ENCODE measurements around the gene CASK. TPM values are rescaled to one million over a fixed set of nuclear protein-coding genes. Genes with fewer than 3 reads are reported as not detected.

CASK gene
- total RNA-seq, 1 experiment from 2014 or later, result 163 TPM

DNA sequence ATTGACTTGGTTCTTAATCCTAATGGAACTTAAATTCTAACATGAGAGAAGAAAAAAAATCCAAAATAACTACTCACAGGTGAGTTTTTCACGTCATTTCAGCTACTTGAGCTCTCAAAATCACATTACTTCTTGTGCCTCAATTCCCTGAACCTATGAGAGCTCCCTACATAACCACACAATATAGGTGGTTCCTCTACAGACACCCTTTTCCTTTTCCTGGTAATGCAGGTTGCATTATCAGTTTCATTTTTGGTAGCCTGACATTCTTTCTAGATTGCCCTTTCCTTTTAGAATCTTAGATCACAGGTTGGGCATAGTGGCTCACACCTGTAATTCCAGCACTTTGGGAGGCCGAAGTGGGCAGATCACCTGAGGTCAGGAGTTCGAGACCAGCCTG lies 230.3 kb downstream of the CASK start:
- Mint-ChIP-seq H3K9me3 (ENCODE audit: unreplicated experiment) (no peaks in the 10 kb centered on the region), H3K4me3 (ENCODE audit: unreplicated experiment) (no peak overlapping the region), H3K36me3 (ENCODE audit: insufficient read depth, unreplicated experiment) (peaks cover 12% of the 10 kb centered on the region), H3K27ac (ENCODE audit: unreplicated experiment) (no peak overlapping the region), H3K27me3 (ENCODE audit: insufficient read depth, unreplicated experiment) (no peaks in the 10 kb centered on the region), H3K4me1 (ENCODE audit: low read depth, unreplicated experiment) (no peaks in the 10 kb centered on the region)
- Histone ChIP-seq H3K9me3 (no peaks in the 10 kb centered on the region), H3K4me3 (ENCODE audit: low read depth, low read length) (no peak overlapping the region), H3K27me3 (replicated peaks; ENCODE audit: control insufficient read depth, insufficient read depth, low read length) (no peaks in the 10 kb centered on the region), H3K4me1 (no peaks in the 10 kb centered on the region), H3K36me3 (ENCODE audit: control insufficient read depth, insufficient read depth, low read length) (no peaks in the 10 kb centered on the region)
- CTCF ChIA-PET, result no interaction called here
- no TSS peak for BruUV-seq (replicated peaks)
- TF ChIP-seq, protein P1, sequence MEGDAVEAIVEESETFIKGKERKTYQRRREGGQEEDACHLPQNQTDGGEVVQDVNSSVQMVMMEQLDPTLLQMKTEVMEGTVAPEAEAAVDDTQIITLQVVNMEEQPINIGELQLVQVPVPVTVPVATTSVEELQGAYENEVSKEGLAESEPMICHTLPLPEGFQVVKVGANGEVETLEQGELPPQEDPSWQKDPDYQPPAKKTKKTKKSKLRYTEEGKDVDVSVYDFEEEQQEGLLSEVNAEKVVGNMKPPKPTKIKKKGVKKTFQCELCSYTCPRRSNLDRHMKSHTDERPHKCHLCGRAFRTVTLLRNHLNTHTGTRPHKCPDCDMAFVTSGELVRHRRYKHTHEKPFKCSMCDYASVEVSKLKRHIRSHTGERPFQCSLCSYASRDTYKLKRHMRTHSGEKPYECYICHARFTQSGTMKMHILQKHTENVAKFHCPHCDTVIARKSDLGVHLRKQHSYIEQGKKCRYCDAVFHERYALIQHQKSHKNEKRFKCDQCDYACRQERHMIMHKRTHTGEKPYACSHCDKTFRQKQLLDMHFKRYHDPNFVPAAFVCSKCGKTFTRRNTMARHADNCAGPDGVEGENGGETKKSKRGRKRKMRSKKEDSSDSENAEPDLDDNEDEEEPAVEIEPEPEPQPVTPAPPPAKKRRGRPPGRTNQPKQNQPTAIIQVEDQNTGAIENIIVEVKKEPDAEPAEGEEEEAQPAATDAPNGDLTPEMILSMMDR (IDR thresholded peaks at IDR 0.05; ENCODE audit: insufficient read depth in 1 of 2, low read depth in 1 of 2, low read length in 1 of 2, severe bottlenecking in 1 of 2, unreplicated experiment in 1 of 2), result no peak
- POLR2A ChIA-PET, result no interaction called here
- intact Hi-C loops (cut with micrococcal nuclease; ENCODE audit: unreplicated experiment), result no loop called here
- DNase-seq, result no peak

DNA sequence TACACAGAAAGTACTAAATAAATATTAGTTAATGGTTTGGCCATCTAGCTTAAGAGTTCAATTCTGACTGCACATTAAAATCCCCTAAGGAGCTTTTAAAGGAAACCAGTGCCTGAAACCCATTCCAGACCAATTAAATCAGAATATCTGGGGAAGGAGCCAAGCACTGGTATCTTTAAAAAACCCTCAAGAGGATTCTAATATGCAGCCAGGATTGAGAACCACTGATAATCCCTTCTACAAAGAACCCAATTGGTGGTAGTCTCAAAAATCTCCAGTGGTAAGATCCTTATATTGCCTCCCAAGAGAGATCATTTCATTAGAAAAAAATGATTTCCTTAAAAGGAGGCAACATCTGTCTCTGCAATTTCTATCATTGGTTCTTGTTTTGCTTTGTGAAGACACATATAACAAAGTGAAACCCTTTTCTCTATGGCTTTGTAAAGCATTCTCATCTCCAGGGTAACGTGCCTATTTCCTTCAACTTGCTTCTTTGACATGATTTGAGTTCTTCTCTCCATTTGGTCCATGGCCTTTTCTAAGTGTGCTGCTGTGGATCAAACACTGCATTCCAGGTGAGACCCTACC lies 231.1 kb downstream of the CASK start:
- H3K4me3 Mint-ChIP-seq (ENCODE audit: unreplicated experiment), result no peak overlapping the region
- Histone ChIP-seq H3K4me3 (ENCODE audit: low read depth, low read length) (no peak overlapping the region), H3K36me3 (ENCODE audit: control insufficient read depth, insufficient read depth, low read length) (no peaks in the 10 kb centered on the region), H3K9me3 (no peaks in the 10 kb centered on the region), H3K27me3 (replicated peaks; ENCODE audit: control insufficient read depth, insufficient read depth, low read length) (no peaks in the 10 kb centered on the region), H3K4me1 (no peaks in the 10 kb centered on the region)
- no TSS peak for BruUV-seq (replicated peaks)
- POLR2A ChIA-PET, result no interaction called here
- TF ChIP-seq, protein P1 (IDR thresholded peaks at IDR 0.05; ENCODE audit: insufficient read depth in 1 of 2, low read depth in 1 of 2, low read length in 1 of 2, severe bottlenecking in 1 of 2, unreplicated experiment in 1 of 2), result no peak
- H3K27me3 Mint-ChIP-seq (ENCODE audit: insufficient read depth, unreplicated experiment), result no peaks in the 10 kb centered on the region
- H3K4me1 Mint-ChIP-seq (ENCODE audit: low read depth, unreplicated experiment), result no peaks in the 10 kb centered on the region
- no peak for DNase-seq
- H3K36me3 Mint-ChIP-seq (ENCODE audit: insufficient read depth, unreplicated experiment), result peaks cover 15% of the 10 kb centered on the region
- H3K27ac Mint-ChIP-seq (ENCODE audit: unreplicated experiment), result no peak overlapping the region
- intact Hi-C loops (cut with micrococcal nuclease; ENCODE audit: unreplicated experiment), result no loop called here
- no peaks in the 10 kb centered on the region for H3K9me3 Mint-ChIP-seq (ENCODE audit: unreplicated experiment)
- CTCF ChIA-PET, result no interaction called here

DNA sequence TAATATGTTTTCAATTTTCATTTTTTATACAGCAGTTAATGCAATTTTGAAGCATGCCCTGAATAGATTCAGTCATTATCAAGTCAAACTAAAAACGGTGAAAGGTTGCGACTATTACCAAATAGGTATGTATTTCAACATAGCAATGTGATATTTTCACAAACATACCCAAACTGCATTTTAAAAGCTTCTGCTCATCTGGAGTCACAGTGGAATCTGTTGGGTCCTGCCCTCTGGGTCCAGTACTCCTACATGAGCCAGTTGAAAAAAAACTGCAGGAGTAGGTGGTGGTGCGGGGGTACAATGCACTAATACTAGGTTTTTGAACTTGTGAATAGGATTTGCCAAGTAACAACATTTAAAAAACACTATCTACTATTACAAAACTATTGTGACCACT lies 233.6 kb downstream of the CASK start:
- DNase-seq, result no peak
- Histone ChIP-seq H3K36me3 (ENCODE audit: control insufficient read depth, insufficient read depth, low read length) (no peaks in the 10 kb centered on the region), H3K4me3 (ENCODE audit: low read depth, low read length) (no peak overlapping the region), H3K27me3 (replicated peaks; ENCODE audit: control insufficient read depth, insufficient read depth, low read length) (no peaks in the 10 kb centered on the region), H3K4me1 (no peaks in the 10 kb centered on the region), H3K9me3 (no peaks in the 10 kb centered on the region)
- Mint-ChIP-seq H3K4me3 (ENCODE audit: unreplicated experiment) (no peak overlapping the region), H3K9me3 (ENCODE audit: unreplicated experiment) (no peaks in the 10 kb centered on the region), H3K36me3 (ENCODE audit: insufficient read depth, unreplicated experiment) (peaks cover 10% of the 10 kb centered on the region), H3K27me3 (ENCODE audit: insufficient read depth, unreplicated experiment) (no peaks in the 10 kb centered on the region), H3K27ac (ENCODE audit: unreplicated experiment) (no peak overlapping the region), H3K4me1 (ENCODE audit: low read depth, unreplicated experiment) (no peaks in the 10 kb centered on the region)
- BruUV-seq (replicated peaks), result no TSS peak
- ChIA-PET CTCF (no interaction called here), POLR2A (no interaction called here)
- TF ChIP-seq, protein P1 (IDR thresholded peaks at IDR 0.05; ENCODE audit: insufficient read depth in 1 of 2, low read depth in 1 of 2, low read length in 1 of 2, severe bottlenecking in 1 of 2, unreplicated experiment in 1 of 2), result no peak
- intact Hi-C loops (cut with micrococcal nuclease; ENCODE audit: unreplicated experiment), result no loop called here
